ENCODE data around the gene CTXND1.

CTXND1 gene

GRCh38 chr15:80231371-80231770 is 20.6 kb downstream of the CTXND1 start:
- no peaks in the 10 kb centered on the region for H3K4me1 ChIP-seq (ENCODE audit: control insufficient read depth in 1 of 2, insufficient read depth in 2 of 2, low read length in 2 of 2)

DNA sequence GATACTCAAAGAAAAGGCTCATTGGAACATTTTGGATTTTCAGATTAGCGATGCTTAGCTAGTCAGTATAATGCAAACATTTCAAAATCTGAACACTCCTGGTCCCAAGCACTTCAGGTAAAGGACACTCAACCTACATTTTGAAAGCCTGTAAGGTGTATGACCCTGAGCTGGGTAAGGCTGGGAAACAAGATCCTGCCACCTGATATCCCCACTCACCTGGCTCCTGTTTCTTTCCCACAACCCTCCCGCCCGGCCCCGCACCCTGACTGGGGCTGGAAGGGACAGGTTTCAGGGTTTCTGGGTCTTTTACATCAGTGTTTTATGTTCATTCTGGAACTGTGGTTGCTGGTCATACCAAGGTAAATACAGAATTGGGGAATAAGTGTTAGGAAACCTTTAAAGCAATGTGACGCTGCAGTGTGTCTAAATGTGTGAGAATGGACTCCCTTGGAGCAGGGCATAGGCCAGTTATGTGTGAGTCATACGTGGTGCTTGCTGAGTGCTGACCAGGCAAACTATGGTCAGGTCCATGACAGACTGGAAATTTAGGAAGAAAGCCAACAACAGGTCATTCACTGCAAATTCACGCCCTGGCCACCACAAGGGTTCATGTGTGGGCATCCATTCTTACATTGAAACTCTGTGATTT is 22.9 kb downstream of the CTXND1 start:
- no peak overlapping the region for H3K27ac ChIP-seq (ENCODE audit: low read length)
- no peak overlapping the region for H3K4me3 ChIP-seq (ENCODE audit: low read depth in 1 of 2, low read length in 2 of 2)
- peaks cover 0 to 2% of the 10 kb centered on the region in 2 donors for H3K9me3 ChIP-seq (ENCODE audit: control insufficient read depth in 1 of 2, low read length in 2 of 2)
- H3K27me3 ChIP-seq (ENCODE audit: low read depth, low read length), result no peaks in the 10 kb centered on the region
- H3K4me1 ChIP-seq (ENCODE audit: control insufficient read depth in 1 of 2, insufficient read depth in 2 of 2, low read length in 2 of 2), result no peaks in the 10 kb centered on the region
- H3K36me3 ChIP-seq (ENCODE audit: control insufficient read depth in 1 of 2, insufficient read depth in 2 of 2, low read length in 2 of 2), result no peaks in the 10 kb centered on the region

More at GRCh38 chr15:80231371-80231770, 20.6 kb downstream of the CTXND1 start:
- no peaks in the 10 kb centered on the region for H3K36me3 ChIP-seq (ENCODE audit: control insufficient read depth in 1 of 2, insufficient read depth in 2 of 2, low read length in 2 of 2)
- no peaks in the 10 kb centered on the region for H3K9me3 ChIP-seq (ENCODE audit: control insufficient read depth in 1 of 2, low read length in 2 of 2)
- H3K4me3 ChIP-seq (ENCODE audit: low read depth in 1 of 2, low read length in 2 of 2), result no peak overlapping the region
- no peaks in the 10 kb centered on the region for H3K27me3 ChIP-seq (ENCODE audit: low read depth, low read length)
- no peak overlapping the region for H3K27ac ChIP-seq (ENCODE audit: low read length)

DNA sequence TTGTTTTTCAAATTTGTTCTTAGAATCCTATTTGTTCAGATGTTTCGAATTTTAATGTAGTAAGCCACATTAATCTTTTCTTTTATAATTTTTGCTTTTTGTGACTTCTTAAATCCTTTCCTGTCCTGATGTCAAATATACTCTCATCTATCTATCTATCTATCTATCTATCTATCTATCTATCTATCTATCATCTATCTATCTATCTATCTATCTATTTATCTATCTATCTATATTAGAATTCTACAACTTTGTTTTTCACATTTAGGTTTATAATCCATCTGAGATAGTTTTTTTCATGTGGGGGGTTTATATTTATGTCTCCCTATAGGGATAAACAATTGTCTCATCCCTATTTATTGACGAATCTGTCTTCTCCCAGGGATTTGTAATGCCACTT is 32.1 kb downstream of the CTXND1 start:
- H3K4me3 ChIP-seq (ENCODE audit: low read depth in 1 of 2, low read length in 2 of 2), result no peak overlapping the region
- peaks cover 0 to 2% of the 10 kb centered on the region in 2 donors for H3K9me3 ChIP-seq (ENCODE audit: control insufficient read depth in 1 of 2, low read length in 2 of 2)
- H3K36me3 ChIP-seq (ENCODE audit: control insufficient read depth in 1 of 2, insufficient read depth in 2 of 2, low read length in 2 of 2), result no peaks in the 10 kb centered on the region
- H3K27me3 ChIP-seq (ENCODE audit: low read depth, low read length), result no peaks in the 10 kb centered on the region
- no peak overlapping the region for H3K27ac ChIP-seq (ENCODE audit: low read length)
- H3K4me1 ChIP-seq (ENCODE audit: control insufficient read depth in 1 of 2, insufficient read depth in 2 of 2, low read length in 2 of 2), result no peaks in the 10 kb centered on the region

GRCh38 chr15:80217327-80217900 is 34.6 kb downstream of the CTXND1 start:
- Histone ChIP-seq H3K4me3 (ENCODE audit: low read depth in 1 of 2, low read length in 2 of 2) (no peak overlapping the region), H3K4me1 (ENCODE audit: control insufficient read depth in 1 of 2, insufficient read depth in 2 of 2, low read length in 2 of 2) (no peaks in the 10 kb centered on the region), H3K27me3 (ENCODE audit: low read depth, low read length) (no peaks in the 10 kb centered on the region), H3K27ac (ENCODE audit: low read length) (no peak overlapping the region), H3K36me3 (ENCODE audit: control insufficient read depth in 1 of 2, insufficient read depth in 2 of 2, low read length in 2 of 2) (no peaks in the 10 kb centered on the region), H3K9me3 (ENCODE audit: control insufficient read depth in 1 of 2, low read length in 2 of 2) (peaks cover 0 to 7% of the 10 kb centered on the region in 2 donors)

- Histone ChIP-seq H3K27me3 (ENCODE audit: low read depth, low read length) (no peaks in the 10 kb centered on the region), H3K27ac (ENCODE audit: low read length) (no peak overlapping the region), H3K4me1 (ENCODE audit: control insufficient read depth in 1 of 2, insufficient read depth in 2 of 2, low read length in 2 of 2) (no peaks in the 10 kb centered on the region), H3K4me3 (ENCODE audit: low read depth in 1 of 2, low read length in 2 of 2) (no peak overlapping the region), H3K9me3 (ENCODE audit: control insufficient read depth in 1 of 2, low read length in 2 of 2) (peaks cover 0 to 7% of the 10 kb centered on the region in 2 donors), H3K36me3 (ENCODE audit: control insufficient read depth in 1 of 2, insufficient read depth in 2 of 2, low read length in 2 of 2) (no peaks in the 10 kb centered on the region)
Observed at GRCh38 chr15:80216911-80217310, 35.1 kb downstream of the CTXND1 start.

DNA sequence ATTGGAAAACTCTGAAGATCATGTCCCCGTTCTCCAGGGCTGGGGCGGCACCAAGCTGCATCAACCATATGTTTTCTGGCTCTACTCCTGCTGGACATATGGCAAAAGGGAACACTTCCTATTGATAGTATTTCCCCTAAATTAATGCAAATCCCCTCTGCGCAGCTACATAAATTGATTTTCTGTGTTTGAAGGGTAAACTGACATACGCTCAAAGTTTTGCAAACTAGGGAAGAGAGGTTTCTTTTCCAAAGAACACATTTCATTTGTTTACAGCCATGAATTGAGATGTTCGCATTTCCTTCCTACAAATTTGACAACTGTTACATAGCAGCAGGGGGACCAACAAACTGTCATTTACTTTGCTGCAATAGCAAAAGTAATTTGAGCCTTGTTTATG is 35.9 kb downstream of the CTXND1 start:
- H3K4me3 ChIP-seq (ENCODE audit: low read depth in 1 of 2, low read length in 2 of 2), result no peak overlapping the region
- no peaks in the 10 kb centered on the region for H3K4me1 ChIP-seq (ENCODE audit: control insufficient read depth in 1 of 2, insufficient read depth in 2 of 2, low read length in 2 of 2)
- no peak overlapping the region for H3K27ac ChIP-seq (ENCODE audit: low read length)
- H3K27me3 ChIP-seq (ENCODE audit: low read depth, low read length), result no peaks in the 10 kb centered on the region
- H3K36me3 ChIP-seq (ENCODE audit: control insufficient read depth in 1 of 2, insufficient read depth in 2 of 2, low read length in 2 of 2), result no peaks in the 10 kb centered on the region
- H3K9me3 ChIP-seq (ENCODE audit: control insufficient read depth in 1 of 2, low read length in 2 of 2), result peaks cover 0 to 7% of the 10 kb centered on the region in 2 donors

- H3K4me1 ChIP-seq (ENCODE audit: control insufficient read depth in 1 of 2, insufficient read depth in 2 of 2, low read length in 2 of 2), result no peaks in the 10 kb centered on the region
- no peak overlapping the region for H3K27ac ChIP-seq (ENCODE audit: low read length)
- no peaks in the 10 kb centered on the region for H3K36me3 ChIP-seq (ENCODE audit: control insufficient read depth in 1 of 2, insufficient read depth in 2 of 2, low read length in 2 of 2)
- peaks cover 0 to 7% of the 10 kb centered on the region in 2 donors for H3K9me3 ChIP-seq (ENCODE audit: control insufficient read depth in 1 of 2, low read length in 2 of 2)
- H3K4me3 ChIP-seq (ENCODE audit: low read depth in 1 of 2, low read length in 2 of 2), result no peak overlapping the region
- no peaks in the 10 kb centered on the region for H3K27me3 ChIP-seq (ENCODE audit: low read depth, low read length)
Observed at GRCh38 chr15:80214910-80215309, 37.1 kb downstream of the CTXND1 start.

DNA sequence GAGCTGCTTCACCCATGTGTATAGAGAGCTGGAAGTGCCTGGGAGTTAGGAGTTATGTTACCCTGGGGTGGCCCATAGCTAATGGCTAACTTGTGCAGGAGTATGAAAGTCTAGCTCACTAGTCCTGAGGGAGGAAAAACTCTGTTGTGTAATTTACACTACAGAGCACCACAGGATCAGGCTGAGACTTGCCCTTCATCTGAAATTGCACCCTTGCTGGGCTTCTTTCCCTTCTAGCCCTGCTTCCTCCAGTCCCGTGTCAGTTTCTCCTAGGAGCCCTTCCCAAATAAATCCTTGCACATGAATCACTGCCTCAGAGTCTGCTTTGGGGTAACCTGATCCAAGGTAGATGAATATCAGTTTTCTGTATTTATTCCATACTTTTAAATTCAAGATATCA is 40.0 kb downstream of the CTXND1 start:
- Histone ChIP-seq H3K36me3 (ENCODE audit: control insufficient read depth in 1 of 2, insufficient read depth in 2 of 2, low read length in 2 of 2) (no peaks in the 10 kb centered on the region), H3K9me3 (ENCODE audit: control insufficient read depth in 1 of 2, low read length in 2 of 2) (peaks cover 0 to 7% of the 10 kb centered on the region in 2 donors), H3K27ac (ENCODE audit: low read length) (no peak overlapping the region), H3K4me3 (ENCODE audit: low read depth in 1 of 2, low read length in 2 of 2) (no peak overlapping the region), H3K27me3 (ENCODE audit: low read depth, low read length) (no peaks in the 10 kb centered on the region), H3K4me1 (ENCODE audit: control insufficient read depth in 1 of 2, insufficient read depth in 2 of 2, low read length in 2 of 2) (no peaks in the 10 kb centered on the region)

- Histone ChIP-seq H3K4me3 (ENCODE audit: low read depth in 1 of 2, low read length in 2 of 2) (no peak overlapping the region), H3K4me1 (ENCODE audit: control insufficient read depth in 1 of 2, insufficient read depth in 2 of 2, low read length in 2 of 2) (no peaks in the 10 kb centered on the region), H3K27ac (ENCODE audit: low read length) (no peak overlapping the region), H3K36me3 (ENCODE audit: control insufficient read depth in 1 of 2, insufficient read depth in 2 of 2, low read length in 2 of 2) (no peaks in the 10 kb centered on the region), H3K27me3 (ENCODE audit: low read depth, low read length) (no peaks in the 10 kb centered on the region), H3K9me3 (ENCODE audit: control insufficient read depth in 1 of 2, low read length in 2 of 2) (peaks cover 0 to 7% of the 10 kb centered on the region in 2 donors)
Observed at GRCh38 chr15:80210611-80211573, 41.1 kb downstream of the CTXND1 start.

DNA sequence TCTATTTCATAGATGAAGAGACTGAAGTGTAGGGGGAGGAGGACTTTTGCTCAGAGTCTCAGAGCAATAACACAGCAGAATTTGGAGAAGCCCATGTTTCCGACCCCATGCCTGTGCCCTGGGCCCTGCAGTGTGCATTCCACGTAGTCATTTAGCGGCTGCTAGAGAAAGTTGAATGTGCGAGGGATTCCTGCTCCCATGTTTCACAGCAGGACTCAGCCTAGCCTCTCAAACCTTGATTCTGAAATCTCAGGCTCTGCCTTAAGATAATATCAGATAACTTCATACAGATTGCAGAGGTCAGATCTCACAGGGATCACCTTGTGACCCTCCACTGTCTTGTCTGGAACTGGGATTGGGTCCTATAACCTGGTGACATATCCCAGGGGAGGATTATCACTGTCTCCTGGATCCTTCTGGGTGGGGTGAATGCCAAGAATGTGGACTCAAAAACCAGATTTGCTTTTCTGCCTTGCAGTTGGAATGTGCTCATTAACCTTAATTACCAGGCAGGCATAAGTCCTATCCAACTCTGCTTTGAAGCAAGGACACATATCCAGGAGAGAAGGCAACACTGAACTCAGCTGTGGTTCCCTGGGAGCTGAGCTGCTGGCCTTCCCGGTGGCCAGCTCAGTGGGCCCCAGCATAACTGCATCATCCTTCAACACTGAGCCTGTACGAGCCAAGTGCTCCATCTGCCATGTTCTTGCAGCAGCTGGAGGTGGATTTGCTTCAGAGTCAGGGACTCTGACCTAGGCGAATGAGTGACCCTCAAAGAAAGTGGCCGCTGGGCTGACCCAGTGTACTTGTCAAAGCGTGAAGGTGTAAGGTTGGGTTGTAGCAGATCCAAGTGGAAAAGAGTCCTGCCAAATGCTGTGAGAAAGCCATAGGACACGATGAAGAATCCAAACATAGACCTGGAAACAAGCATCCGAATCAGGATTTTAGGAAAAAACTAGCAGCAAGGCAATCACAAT is 43.0 kb downstream of the CTXND1 start:
- Histone ChIP-seq H3K4me1 (ENCODE audit: control insufficient read depth in 1 of 2, insufficient read depth in 2 of 2, low read length in 2 of 2) (no peaks in the 10 kb centered on the region), H3K27ac (ENCODE audit: low read length) (no peak overlapping the region), H3K27me3 (ENCODE audit: low read depth, low read length) (no peaks in the 10 kb centered on the region), H3K4me3 (ENCODE audit: low read depth in 1 of 2, low read length in 2 of 2) (no peak overlapping the region), H3K9me3 (ENCODE audit: control insufficient read depth in 1 of 2, low read length in 2 of 2) (peaks cover 0 to 7% of the 10 kb centered on the region in 2 donors), H3K36me3 (ENCODE audit: control insufficient read depth in 1 of 2, insufficient read depth in 2 of 2, low read length in 2 of 2) (no peaks in the 10 kb centered on the region)

All from muscle layer of duodenum (tissue), 2 donors.